ENCODE results near the gene SOCS7.

The SOCS7 gene

GRCh38 chr17:38418062-38418692 lies 66.5 kb downstream of the SOCS7 start:
- peaks cover 17% of the 10 kb centered on the region for H3K27me3 Mint-ChIP-seq
- no peak overlapping the region for H3K27ac Mint-ChIP-seq
- peak overlapping the region; percentile 74 for H3K4me3 Mint-ChIP-seq
- no peaks in the 10 kb centered on the region for H3K9me3 Mint-ChIP-seq (ENCODE audit: low read depth)
- H3K36me3 Mint-ChIP-seq: no peaks in the 10 kb centered on the region
- H3K4me1 Mint-ChIP-seq (ENCODE audit: low read depth): peaks cover 10% of the 10 kb centered on the region

GRCh38 chr17:38418693-38419507 lies 67.3 kb downstream of the SOCS7 start:
- Mint-ChIP-seq H3K4me3 (peak overlapping the region; percentile 74), H3K27me3 (peaks cover 19% of the 10 kb centered on the region), H3K27ac (no peak overlapping the region), H3K36me3 (no peaks in the 10 kb centered on the region), H3K4me1 (ENCODE audit: low read depth) (peaks cover 10% of the 10 kb centered on the region), H3K9me3 (ENCODE audit: low read depth) (no peaks in the 10 kb centered on the region)

- H3K4me3 Mint-ChIP-seq: peak overlapping the region; percentile 53
- no peaks in the 10 kb centered on the region for H3K9me3 Mint-ChIP-seq (ENCODE audit: low read depth)
- H3K4me1 Mint-ChIP-seq (ENCODE audit: low read depth): peaks cover 10% of the 10 kb centered on the region
- no peaks in the 10 kb centered on the region for H3K36me3 Mint-ChIP-seq
- peaks cover 21% of the 10 kb centered on the region for H3K27me3 Mint-ChIP-seq
- no peak overlapping the region for H3K27ac Mint-ChIP-seq
Measured at GRCh38 chr17:38419508-38419981, 67.9 kb downstream of the SOCS7 start.

GRCh38 chr17:38420518-38420917 lies 68.9 kb downstream of the SOCS7 start:
- peaks cover 28% of the 10 kb centered on the region for H3K27me3 Mint-ChIP-seq
- H3K4me1 Mint-ChIP-seq (ENCODE audit: low read depth): peaks cover 7% of the 10 kb centered on the region
- no peaks in the 10 kb centered on the region for H3K9me3 Mint-ChIP-seq (ENCODE audit: low read depth)
- no peak overlapping the region for H3K4me3 Mint-ChIP-seq
- no peaks in the 10 kb centered on the region for H3K36me3 Mint-ChIP-seq
- H3K27ac Mint-ChIP-seq: no peak overlapping the region

GRCh38 chr17:38421171-38421841 lies 69.7 kb downstream of the SOCS7 start:
- Mint-ChIP-seq H3K27ac (no peak overlapping the region), H3K36me3 (no peaks in the 10 kb centered on the region), H3K4me1 (ENCODE audit: low read depth) (peaks cover 7% of the 10 kb centered on the region), H3K27me3 (peaks cover 28% of the 10 kb centered on the region), H3K9me3 (ENCODE audit: low read depth) (no peaks in the 10 kb centered on the region), H3K4me3 (no peak overlapping the region)

GRCh38 chr17:38421871-38422827 lies 70.5 kb downstream of the SOCS7 start:
- Mint-ChIP-seq H3K27me3 (peaks cover 26% of the 10 kb centered on the region), H3K36me3 (no peaks in the 10 kb centered on the region), H3K27ac (no peak overlapping the region), H3K4me3 (no peak overlapping the region), H3K4me1 (ENCODE audit: low read depth) (peaks cover 9% of the 10 kb centered on the region), H3K9me3 (ENCODE audit: low read depth) (no peaks in the 10 kb centered on the region)

- peaks cover 20% of the 10 kb centered on the region for H3K27me3 Mint-ChIP-seq
- peaks cover 11% of the 10 kb centered on the region for H3K4me1 Mint-ChIP-seq (ENCODE audit: low read depth)
- H3K27ac Mint-ChIP-seq: no peak overlapping the region
- H3K4me3 Mint-ChIP-seq: no peak overlapping the region
- no peaks in the 10 kb centered on the region for H3K36me3 Mint-ChIP-seq
- no peaks in the 10 kb centered on the region for H3K9me3 Mint-ChIP-seq (ENCODE audit: low read depth)
Measured at GRCh38 chr17:38424297-38424972, 72.8 kb downstream of the SOCS7 start.

- no peaks in the 10 kb centered on the region for H3K9me3 Mint-ChIP-seq (ENCODE audit: low read depth)
- H3K27me3 Mint-ChIP-seq: peaks cover 19% of the 10 kb centered on the region
- peaks cover 11% of the 10 kb centered on the region for H3K4me1 Mint-ChIP-seq (ENCODE audit: low read depth)
- no peak overlapping the region for H3K27ac Mint-ChIP-seq
- no peak overlapping the region for H3K4me3 Mint-ChIP-seq
- H3K36me3 Mint-ChIP-seq: no peaks in the 10 kb centered on the region
Measured at GRCh38 chr17:38425031-38425430, 73.4 kb downstream of the SOCS7 start.

- Mint-ChIP-seq H3K27me3 (peaks cover 19% of the 10 kb centered on the region), H3K4me3 (no peak overlapping the region), H3K36me3 (no peaks in the 10 kb centered on the region), H3K4me1 (ENCODE audit: low read depth) (peaks cover 11% of the 10 kb centered on the region), H3K27ac (no peak overlapping the region), H3K9me3 (ENCODE audit: low read depth) (no peaks in the 10 kb centered on the region)
Measured at GRCh38 chr17:38425744-38426143, 74.1 kb downstream of the SOCS7 start.

- H3K27me3 Mint-ChIP-seq: peaks cover 19% of the 10 kb centered on the region
- H3K27ac Mint-ChIP-seq: no peak overlapping the region
- no peaks in the 10 kb centered on the region for H3K36me3 Mint-ChIP-seq
- peaks cover 11% of the 10 kb centered on the region for H3K4me1 Mint-ChIP-seq (ENCODE audit: low read depth)
- H3K9me3 Mint-ChIP-seq (ENCODE audit: low read depth): no peaks in the 10 kb centered on the region
- H3K4me3 Mint-ChIP-seq: no peak overlapping the region
Measured at GRCh38 chr17:38426441-38426840, 74.8 kb downstream of the SOCS7 start.

- Mint-ChIP-seq H3K36me3 (no peaks in the 10 kb centered on the region), H3K4me3 (peak overlapping the region; percentile 72), H3K9me3 (ENCODE audit: low read depth) (no peaks in the 10 kb centered on the region), H3K27me3 (peaks cover 15% of the 10 kb centered on the region), H3K27ac (no peak overlapping the region), H3K4me1 (ENCODE audit: low read depth) (peaks cover 11% of the 10 kb centered on the region)
Measured at GRCh38 chr17:38427160-38427949, 75.7 kb downstream of the SOCS7 start.

GRCh38 chr17:38428112-38428642 lies 76.5 kb downstream of the SOCS7 start, which contains the start of gene ARHGAP23:
TSS of gene ARHGAP23 (plus strand) at chr17:38428464. CDS start at chr17:38428486, 22 bp downstream.
- Mint-ChIP-seq H3K36me3 (no peaks in the 10 kb centered on the region), H3K27me3 (peaks cover 12% of the 10 kb centered on the region), H3K27ac (no peak within 1 kb of the TSS), H3K4me3 (peak within 1 kb of the TSS; percentile 72), H3K4me1 (ENCODE audit: low read depth) (peaks cover 11% of the 10 kb centered on the region), H3K9me3 (ENCODE audit: low read depth) (no peaks in the 10 kb centered on the region)

Data from activated naive CD8-positive, alpha-beta T cell (primary cell).